ENCODE results near the gene DCST1.
"Not testable (repeated sequence)": the region's sequence is repeated elsewhere in the genome, so short reads cannot be mapped to it uniquely, and the experiment has no call there.

DCST1 gene, protein sequence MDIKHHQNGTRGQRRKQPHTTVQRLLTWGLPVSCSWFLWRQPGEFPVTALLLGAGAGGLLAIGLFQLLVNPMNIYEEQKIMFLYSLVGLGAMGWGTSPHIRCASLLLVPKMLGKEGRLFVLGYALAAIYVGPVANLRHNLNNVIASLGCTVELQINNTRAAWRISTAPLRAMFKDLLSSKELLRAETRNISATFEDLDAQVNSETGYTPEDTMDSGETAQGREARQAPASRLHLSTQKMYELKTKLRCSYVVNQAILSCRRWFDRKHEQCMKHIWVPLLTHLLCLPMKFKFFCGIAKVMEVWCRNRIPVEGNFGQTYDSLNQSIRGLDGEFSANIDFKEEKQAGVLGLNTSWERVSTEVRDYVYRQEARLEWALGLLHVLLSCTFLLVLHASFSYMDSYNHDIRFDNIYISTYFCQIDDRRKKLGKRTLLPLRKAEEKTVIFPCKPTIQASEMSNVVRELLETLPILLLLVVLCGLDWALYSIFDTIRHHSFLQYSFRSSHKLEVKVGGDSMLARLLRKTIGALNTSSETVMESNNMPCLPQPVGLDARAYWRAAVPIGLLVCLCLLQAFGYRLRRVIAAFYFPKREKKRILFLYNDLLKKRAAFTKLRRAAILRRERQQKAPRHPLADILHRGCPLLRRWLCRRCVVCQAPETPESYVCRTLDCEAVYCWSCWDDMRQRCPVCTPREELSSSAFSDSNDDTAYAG

GRCh38 chr1:155033524-155033923 lies at the start of gene DCST1, which contains the start of gene DCST2:
Gene DCST1 (plus strand): TSS chr1:155033824. CDS start chr1:155034037, 213 bp downstream.
Gene DCST2 (minus strand): TSS chr1:155033781. CDS start chr1:155033701, 80 bp downstream.
- in situ Hi-C loops (cut with MboI; ENCODE audit: low pct_unique_long_range_greater_than_20kb, low sequenced_read_pairs, unreplicated experiment), result no loop called here
- DNase-seq (ENCODE audit: low spot score), result no peak
- no peak for TF ChIP-seq CTCF (IDR thresholded peaks at IDR 0.05; ENCODE audit: extremely low read depth, insufficient read depth, missing control alignments)

DNA sequence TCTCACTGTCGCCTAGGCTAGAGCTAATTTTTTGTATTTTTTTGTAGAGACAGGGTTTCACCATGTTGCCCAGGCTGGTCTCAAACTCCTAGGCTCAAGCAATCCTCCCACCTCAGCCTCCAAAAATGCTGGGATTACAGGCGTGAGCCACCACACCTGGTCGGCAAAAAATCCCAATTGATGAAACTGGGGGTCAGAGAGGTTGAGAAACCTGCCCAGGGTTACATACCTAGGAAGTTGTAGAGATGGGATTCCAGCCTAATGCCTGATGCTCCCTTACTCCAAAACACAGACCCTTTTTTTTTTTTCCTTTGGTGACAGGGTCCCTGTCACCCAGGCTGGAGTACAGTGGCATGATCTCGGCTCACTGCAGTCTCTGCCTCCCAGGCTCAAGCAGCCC lies 46.9 kb upstream of the DCST1 start:
- DNase-seq (ENCODE audit: low spot score); in situ Hi-C loops (cut with MboI; ENCODE audit: low pct_unique_long_range_greater_than_20kb, low sequenced_read_pairs, unreplicated experiment): not testable (repeated sequence)

DNA sequence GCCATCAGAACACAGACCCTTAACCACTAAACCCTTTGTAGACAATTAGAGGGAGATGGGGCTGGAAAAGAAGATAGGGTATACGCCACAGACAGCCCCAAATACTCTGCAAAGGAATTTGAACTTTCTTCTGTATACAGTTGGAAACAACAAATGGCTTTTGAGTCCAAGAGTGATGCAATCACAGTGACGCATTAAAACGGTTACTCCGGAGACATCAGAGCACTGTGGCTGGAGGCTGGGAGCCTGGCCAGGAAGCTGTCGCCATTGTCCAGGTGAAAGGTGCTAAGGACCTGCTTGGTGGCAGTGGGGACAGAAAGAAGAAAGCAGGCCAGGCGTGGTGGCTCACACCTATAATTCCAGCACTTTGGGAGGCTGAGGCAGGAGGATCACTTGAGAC lies 46.3 kb upstream of the DCST1 start:
- DNase-seq (ENCODE audit: low spot score), result no peak
- no peak for TF ChIP-seq CTCF (IDR thresholded peaks at IDR 0.05; ENCODE audit: extremely low read depth, insufficient read depth, missing control alignments)
- in situ Hi-C loops (cut with MboI; ENCODE audit: low pct_unique_long_range_greater_than_20kb, low sequenced_read_pairs, unreplicated experiment), result no loop called here

- DNase-seq (ENCODE audit: low spot score), result no peak
Measured at GRCh38 chr1:154988058-154988954, 45.3 kb upstream of the DCST1 start.

GRCh38 chr1:154989195-154989860 lies 44.3 kb upstream of the DCST1 start:
- no peak for DNase-seq (ENCODE audit: low spot score)
- in situ Hi-C loops (cut with MboI; ENCODE audit: low pct_unique_long_range_greater_than_20kb, low sequenced_read_pairs, unreplicated experiment), result no loop called here
- no peak for TF ChIP-seq CTCF (IDR thresholded peaks at IDR 0.05; ENCODE audit: extremely low read depth, insufficient read depth, missing control alignments)

More at GRCh38 chr1:154988058-154988954, 45.3 kb upstream of the DCST1 start:
- peak; percentile 10 for TF ChIP-seq CTCF (IDR thresholded peaks at IDR 0.05; ENCODE audit: extremely low read depth, insufficient read depth, missing control alignments)
- in situ Hi-C loops (cut with MboI; ENCODE audit: low pct_unique_long_range_greater_than_20kb, low sequenced_read_pairs, unreplicated experiment), result no loop called here

DNA sequence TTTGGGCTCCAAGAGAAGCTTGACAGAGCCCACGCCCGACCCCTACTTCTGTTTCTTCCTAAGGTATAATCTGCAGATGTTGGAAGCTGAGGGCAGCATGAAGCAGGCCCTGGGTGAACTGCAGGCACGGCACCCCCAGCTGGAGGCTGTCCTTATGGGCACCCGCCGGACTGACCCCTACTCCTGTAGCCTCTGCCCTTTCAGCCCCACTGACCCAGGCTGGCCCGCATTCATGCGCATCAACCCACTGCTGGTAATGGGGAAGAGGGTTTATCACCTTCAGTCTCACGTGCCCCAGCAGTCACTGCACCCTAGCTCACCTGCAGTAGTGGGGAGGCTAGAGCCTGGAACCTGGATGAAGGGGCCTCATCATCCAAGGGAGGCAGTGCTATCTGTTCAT lies 43.3 kb upstream of the DCST1 start:
- in situ Hi-C loops (cut with MboI; ENCODE audit: low pct_unique_long_range_greater_than_20kb, low sequenced_read_pairs, unreplicated experiment), result no loop called here
- TF ChIP-seq CTCF (IDR thresholded peaks at IDR 0.05; ENCODE audit: extremely low read depth, insufficient read depth, missing control alignments), result no peak
- no peak for DNase-seq (ENCODE audit: low spot score)
